Esophagus muscularis mucosa (tissue), 4 donors: ENCODE results near the gene CBFB.

Experiments
- EP300 ChIP-seq: sonication (generic); formaldehyde crosslinking; IDR thresholded peaks from one replicate; pipeline ENCODE4 v1.6.1; 2017; ENCODE audit warnings: antibody characterized with exemption
- POLR2A ChIP-seq: fragments of 450-650 bp; IDR thresholded peaks from one replicate; pipeline ENCODE4 v1.6.1; 2017; ENCODE audit warnings: antibody characterized with exemption, moderate library complexity, mild to moderate bottlenecking, low read depth
- POLR2AphosphoS5 ChIP-seq, 2 donors: sonication (generic); formaldehyde crosslinking; IDR thresholded peaks; one replicate each; pipeline ENCODE4 v1.6.1; 2017; ENCODE audit warnings: antibody characterized with exemption in 2 of 2
- TF ChIP-seq, protein P1 (sequence below), 3 experiments: fragments of 200-600 bp in 2 of 3; fragments of 450-650 bp in 1 of 3; sonication (generic) in 2 of 3; IDR thresholded peaks; one replicate each; pipeline ENCODE4 v1.5.1; 2017 to 2019; ENCODE audit warnings: antibody characterized with exemption in 3 of 3, mild to moderate bottlenecking in 2 of 3, moderate library complexity in 1 of 3

DNA sequence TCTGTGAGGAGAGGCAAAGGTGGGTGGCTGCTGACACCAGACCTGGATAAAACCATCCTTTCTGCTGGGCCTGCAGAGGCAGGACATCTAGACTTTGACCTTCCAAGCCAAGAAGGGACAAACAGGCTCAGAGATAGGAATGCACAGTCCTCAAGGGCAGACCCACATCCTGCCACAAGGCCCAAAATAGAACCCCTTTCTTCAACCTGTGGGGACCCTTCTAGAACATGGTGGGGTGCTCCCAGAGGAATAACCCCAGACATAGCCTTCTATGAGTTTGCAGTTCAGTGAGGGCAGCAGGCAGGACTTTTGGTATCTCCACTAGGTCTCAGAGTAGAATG lies 3.8 kb upstream of the CBFB start:
- TF ChIP-seq, protein P1, sequence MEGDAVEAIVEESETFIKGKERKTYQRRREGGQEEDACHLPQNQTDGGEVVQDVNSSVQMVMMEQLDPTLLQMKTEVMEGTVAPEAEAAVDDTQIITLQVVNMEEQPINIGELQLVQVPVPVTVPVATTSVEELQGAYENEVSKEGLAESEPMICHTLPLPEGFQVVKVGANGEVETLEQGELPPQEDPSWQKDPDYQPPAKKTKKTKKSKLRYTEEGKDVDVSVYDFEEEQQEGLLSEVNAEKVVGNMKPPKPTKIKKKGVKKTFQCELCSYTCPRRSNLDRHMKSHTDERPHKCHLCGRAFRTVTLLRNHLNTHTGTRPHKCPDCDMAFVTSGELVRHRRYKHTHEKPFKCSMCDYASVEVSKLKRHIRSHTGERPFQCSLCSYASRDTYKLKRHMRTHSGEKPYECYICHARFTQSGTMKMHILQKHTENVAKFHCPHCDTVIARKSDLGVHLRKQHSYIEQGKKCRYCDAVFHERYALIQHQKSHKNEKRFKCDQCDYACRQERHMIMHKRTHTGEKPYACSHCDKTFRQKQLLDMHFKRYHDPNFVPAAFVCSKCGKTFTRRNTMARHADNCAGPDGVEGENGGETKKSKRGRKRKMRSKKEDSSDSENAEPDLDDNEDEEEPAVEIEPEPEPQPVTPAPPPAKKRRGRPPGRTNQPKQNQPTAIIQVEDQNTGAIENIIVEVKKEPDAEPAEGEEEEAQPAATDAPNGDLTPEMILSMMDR (IDR thresholded peaks at IDR 0.05) = no peak
- TF ChIP-seq POLR2AphosphoS5 (IDR thresholded peaks at IDR 0.05) = no peak
- no peak for TF ChIP-seq POLR2A
- TF ChIP-seq EP300 = no peak
